Liver (tissue), 3 donors: Measurements from ENCODE around the gene TBX15.

Source experiments
- GABPA ChIP-seq, 2 donors: IDR thresholded peaks in 1 of 2; conservative IDR thresholded peaks in 1 of 2; 2 replicates each; pipeline ENCODE4 v1.6.1; 2016; ENCODE audit warnings: antibody characterized with exemption in 2 of 2, mild to moderate bottlenecking in 1 of 2, moderate library complexity in 1 of 2
- JUND ChIP-seq, 2 donors: IDR thresholded peaks; 2 replicates each; pipeline ENCODE4 v1.6.1; 2016; ENCODE audit warnings: antibody characterized with exemption in 2 of 2
- YY1 ChIP-seq: IDR thresholded peaks from 2 replicates; pipeline ENCODE4 v1.6.1; 2016; ENCODE audit warnings: antibody characterized with exemption, mild to moderate bottlenecking
- TF ChIP-seq, protein P1 (sequence below): fragments of 150-350 bp; IDR thresholded peaks from 2 replicates; pipeline ENCODE4 v1.5.1; 2017; ENCODE audit warnings: improper control_type of control experiment, low read depth, low read length; ENCODE audit not compliant: missing input control
- donor health status: healthy.
- donor health status: healthy.

DNA sequence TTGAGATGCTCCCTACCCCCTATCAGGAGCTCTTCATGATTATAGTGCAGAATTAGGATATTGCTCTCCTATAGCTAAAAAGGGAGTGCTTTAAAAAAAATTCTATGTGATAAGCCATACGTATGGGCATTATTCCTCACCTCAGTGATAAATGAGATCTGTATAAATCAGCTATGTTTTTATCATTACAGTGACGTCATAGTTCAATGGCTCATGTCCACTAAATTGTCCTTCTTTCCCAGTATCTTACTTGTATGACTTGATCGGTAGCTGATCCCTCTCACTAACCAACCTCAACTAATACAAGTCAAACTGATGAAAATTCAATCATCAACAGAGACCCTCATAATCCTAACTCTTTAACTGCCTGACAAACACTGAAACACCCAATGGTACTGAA, 93.3 kb downstream of the TBX15 start:
- TF ChIP-seq, protein P1, sequence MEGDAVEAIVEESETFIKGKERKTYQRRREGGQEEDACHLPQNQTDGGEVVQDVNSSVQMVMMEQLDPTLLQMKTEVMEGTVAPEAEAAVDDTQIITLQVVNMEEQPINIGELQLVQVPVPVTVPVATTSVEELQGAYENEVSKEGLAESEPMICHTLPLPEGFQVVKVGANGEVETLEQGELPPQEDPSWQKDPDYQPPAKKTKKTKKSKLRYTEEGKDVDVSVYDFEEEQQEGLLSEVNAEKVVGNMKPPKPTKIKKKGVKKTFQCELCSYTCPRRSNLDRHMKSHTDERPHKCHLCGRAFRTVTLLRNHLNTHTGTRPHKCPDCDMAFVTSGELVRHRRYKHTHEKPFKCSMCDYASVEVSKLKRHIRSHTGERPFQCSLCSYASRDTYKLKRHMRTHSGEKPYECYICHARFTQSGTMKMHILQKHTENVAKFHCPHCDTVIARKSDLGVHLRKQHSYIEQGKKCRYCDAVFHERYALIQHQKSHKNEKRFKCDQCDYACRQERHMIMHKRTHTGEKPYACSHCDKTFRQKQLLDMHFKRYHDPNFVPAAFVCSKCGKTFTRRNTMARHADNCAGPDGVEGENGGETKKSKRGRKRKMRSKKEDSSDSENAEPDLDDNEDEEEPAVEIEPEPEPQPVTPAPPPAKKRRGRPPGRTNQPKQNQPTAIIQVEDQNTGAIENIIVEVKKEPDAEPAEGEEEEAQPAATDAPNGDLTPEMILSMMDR, result no peak
- TF ChIP-seq YY1 (no peak), GABPA (IDR thresholded peaks at IDR 0.05 in 1 of 2, conservative IDR thresholded peaks at IDR 0.05 in 1 of 2) (no peak), JUND (IDR thresholded peaks at IDR 0.05) (no peak)
